ENCODE measurements around the gene SCAI. TPM values are rescaled to one million over a fixed set of nuclear protein-coding genes. Genes with fewer than 3 reads are reported as not detected.
"Not testable (repeated sequence)": the region's sequence is repeated elsewhere in the genome, so short reads cannot be mapped to it uniquely, and the experiment has no call there.

The SCAI gene
- polyA plus RNA-seq, 2 donors: 0.89 to 1.2 TPM

- H3K4me3 ChIP-seq (ENCODE audit: low read depth in 1 of 2, low read length in 2 of 2): no peak overlapping the region
- WGBS, 2 donors: 69 to 85% methylated on average over 5 of the region's 5 CpGs
- no peaks in the 10 kb centered on the region for H3K9me3 ChIP-seq (ENCODE audit: control insufficient read depth in 2 of 2, insufficient read depth in 1 of 2, low read depth in 1 of 2, low read length in 1 of 2)
- H3K27me3 ChIP-seq (ENCODE audit: control insufficient read depth in 1 of 2, insufficient read depth in 2 of 2, low read length in 2 of 2): no peaks in the 10 kb centered on the region
- no peak overlapping the region for H3K27ac ChIP-seq (ENCODE audit: low read depth in 2 of 2, low read length in 1 of 2)
- no peaks in the 10 kb centered on the region for H3K36me3 ChIP-seq (ENCODE audit: control insufficient read depth in 2 of 2, insufficient read depth in 2 of 2, low read length in 1 of 2)
- H3K4me1 ChIP-seq (ENCODE audit: control insufficient read depth in 2 of 2, insufficient read depth in 2 of 2, low read length in 1 of 2): no peaks in the 10 kb centered on the region
These were observed 93.9 kb downstream of the SCAI start for GRCh38 chr9:125049212-125050049.

GRCh38 chr9:125043631-125044030, 99.7 kb downstream of the SCAI start:
- WGBS, 2 donors: 94 to 95% methylated on average over 5 to 6 of the region's 6 CpGs
- H3K36me3 ChIP-seq (ENCODE audit: control insufficient read depth in 2 of 2, insufficient read depth in 2 of 2, low read length in 1 of 2): no peaks in the 10 kb centered on the region

GRCh38 chr9:125043148-125043547, 100.2 kb downstream of the SCAI start:
- WGBS, 2 donors: 92 to 95% methylated on average over 3 of the region's 3 CpGs
- H3K27me3 ChIP-seq (ENCODE audit: control insufficient read depth in 1 of 2, insufficient read depth in 2 of 2, low read length in 2 of 2): no peaks in the 10 kb centered on the region
- no peak overlapping the region for H3K27ac ChIP-seq (ENCODE audit: low read depth in 2 of 2, low read length in 1 of 2)
- no peak overlapping the region for H3K4me3 ChIP-seq (ENCODE audit: low read depth in 1 of 2, low read length in 2 of 2)
- H3K36me3 ChIP-seq (ENCODE audit: control insufficient read depth in 2 of 2, insufficient read depth in 2 of 2, low read length in 1 of 2): no peaks in the 10 kb centered on the region
- H3K4me1 ChIP-seq (ENCODE audit: control insufficient read depth in 2 of 2, insufficient read depth in 2 of 2, low read length in 1 of 2): peaks cover 0 to 3% of the 10 kb centered on the region in 2 donors
- H3K9me3 ChIP-seq (ENCODE audit: control insufficient read depth in 2 of 2, insufficient read depth in 1 of 2, low read depth in 1 of 2, low read length in 1 of 2): no peaks in the 10 kb centered on the region

More at GRCh38 chr9:125043631-125044030, 99.7 kb downstream of the SCAI start:
- no peak overlapping the region for H3K27ac ChIP-seq (ENCODE audit: low read depth in 2 of 2, low read length in 1 of 2)
- peaks cover 0 to 3% of the 10 kb centered on the region in 2 donors for H3K4me1 ChIP-seq (ENCODE audit: control insufficient read depth in 2 of 2, insufficient read depth in 2 of 2, low read length in 1 of 2)
- no peak overlapping the region for H3K4me3 ChIP-seq (ENCODE audit: low read depth in 1 of 2, low read length in 2 of 2)
- H3K27me3 ChIP-seq (ENCODE audit: control insufficient read depth in 1 of 2, insufficient read depth in 2 of 2, low read length in 2 of 2): no peaks in the 10 kb centered on the region
- no peaks in the 10 kb centered on the region for H3K9me3 ChIP-seq (ENCODE audit: control insufficient read depth in 2 of 2, insufficient read depth in 1 of 2, low read depth in 1 of 2, low read length in 1 of 2)

- Histone ChIP-seq H3K27me3 (ENCODE audit: control insufficient read depth in 1 of 2, insufficient read depth in 2 of 2, low read length in 2 of 2) (no peaks in the 10 kb centered on the region), H3K9me3 (ENCODE audit: control insufficient read depth in 2 of 2, insufficient read depth in 1 of 2, low read depth in 1 of 2, low read length in 1 of 2) (no peaks in the 10 kb centered on the region), H3K36me3 (ENCODE audit: control insufficient read depth in 2 of 2, insufficient read depth in 2 of 2, low read length in 1 of 2) (no peaks in the 10 kb centered on the region), H3K4me3 (ENCODE audit: low read depth in 1 of 2, low read length in 2 of 2) (no peak overlapping the region), H3K4me1 (ENCODE audit: control insufficient read depth in 2 of 2, insufficient read depth in 2 of 2, low read length in 1 of 2) (no peaks in the 10 kb centered on the region), H3K27ac (ENCODE audit: low read depth in 2 of 2, low read length in 1 of 2) (no peak overlapping the region)
- 92% methylated on average over 2 of the region's 2 CpGs for WGBS, 2 donors
These were observed 105.2 kb downstream of the SCAI start for GRCh38 chr9:125038166-125038565.

GRCh38 chr9:125028041-125028440, 115.3 kb downstream of the SCAI start:
- WGBS, 2 donors: 87 to 95% methylated on average over 3 of the region's 3 CpGs
- no peaks in the 10 kb centered on the region for H3K9me3 ChIP-seq (ENCODE audit: control insufficient read depth in 2 of 2, insufficient read depth in 1 of 2, low read depth in 1 of 2, low read length in 1 of 2)
- H3K36me3 ChIP-seq (ENCODE audit: control insufficient read depth in 2 of 2, insufficient read depth in 2 of 2, low read length in 1 of 2): no peaks in the 10 kb centered on the region
- no peak overlapping the region for H3K4me3 ChIP-seq (ENCODE audit: low read depth in 1 of 2, low read length in 2 of 2)
- no peaks in the 10 kb centered on the region for H3K4me1 ChIP-seq (ENCODE audit: control insufficient read depth in 2 of 2, insufficient read depth in 2 of 2, low read length in 1 of 2)
- H3K27ac ChIP-seq (ENCODE audit: low read depth in 2 of 2, low read length in 1 of 2): no peak overlapping the region
- H3K27me3 ChIP-seq (ENCODE audit: control insufficient read depth in 1 of 2, insufficient read depth in 2 of 2, low read length in 2 of 2): no peaks in the 10 kb centered on the region

DNA sequence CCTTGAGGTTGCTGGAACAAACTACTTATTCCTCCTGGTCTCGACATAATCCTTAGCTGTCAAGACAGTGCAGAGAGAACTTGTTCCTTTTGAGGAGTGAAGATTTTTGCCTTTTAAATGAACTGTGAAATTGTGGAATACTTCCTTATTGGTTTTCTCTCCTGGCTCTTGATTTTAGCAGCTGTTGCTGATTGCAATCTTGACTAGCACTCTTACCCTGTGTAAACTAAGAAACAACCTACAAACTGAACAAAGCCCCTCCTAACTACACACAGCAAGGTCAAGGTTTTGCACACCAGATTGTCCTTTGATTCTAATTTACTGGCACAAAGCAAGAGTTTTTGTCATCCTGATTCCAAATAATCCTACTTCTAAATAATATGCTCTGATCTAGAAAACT, 118.4 kb downstream of the SCAI start:
- H3K4me1 ChIP-seq (ENCODE audit: control insufficient read depth in 2 of 2, insufficient read depth in 2 of 2, low read length in 1 of 2): no peaks in the 10 kb centered on the region
- H3K27me3 ChIP-seq (ENCODE audit: control insufficient read depth in 1 of 2, insufficient read depth in 2 of 2, low read length in 2 of 2): no peaks in the 10 kb centered on the region
- H3K9me3 ChIP-seq (ENCODE audit: control insufficient read depth in 2 of 2, insufficient read depth in 1 of 2, low read depth in 1 of 2, low read length in 1 of 2): no peaks in the 10 kb centered on the region
- WGBS, 2 donors: 88 to 89% methylated on average over 1 of the region's 1 CpG
- no peaks in the 10 kb centered on the region for H3K36me3 ChIP-seq (ENCODE audit: control insufficient read depth in 2 of 2, insufficient read depth in 2 of 2, low read length in 1 of 2)
- H3K4me3 ChIP-seq (ENCODE audit: low read depth in 1 of 2, low read length in 2 of 2): no peak overlapping the region
- no peak overlapping the region for H3K27ac ChIP-seq (ENCODE audit: low read depth in 2 of 2, low read length in 1 of 2)

DNA sequence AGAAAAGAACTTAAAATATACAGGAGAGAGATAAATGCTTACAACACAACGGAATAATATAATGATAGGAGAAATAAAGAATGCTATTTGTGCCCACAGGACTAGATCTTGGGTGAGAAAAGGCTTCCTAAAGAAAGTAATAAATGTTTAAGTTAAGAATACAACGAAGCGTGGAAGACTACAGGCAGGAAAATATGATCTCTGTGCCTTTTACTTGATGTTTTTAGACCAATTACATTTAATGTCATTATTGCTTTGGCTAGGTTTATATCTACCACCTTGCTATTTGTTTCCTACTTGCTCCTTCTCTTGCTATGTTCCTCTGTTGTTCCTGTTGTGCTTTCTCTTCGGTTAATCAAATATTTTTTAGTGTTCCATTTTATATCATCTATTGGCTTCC, 122.3 kb downstream of the SCAI start:
- Histone ChIP-seq H3K4me1 (ENCODE audit: control insufficient read depth in 2 of 2, insufficient read depth in 2 of 2, low read length in 1 of 2) (no peaks in the 10 kb centered on the region), H3K9me3 (ENCODE audit: control insufficient read depth in 2 of 2, insufficient read depth in 1 of 2, low read depth in 1 of 2, low read length in 1 of 2) (no peaks in the 10 kb centered on the region), H3K27me3 (ENCODE audit: control insufficient read depth in 1 of 2, insufficient read depth in 2 of 2, low read length in 2 of 2) (no peaks in the 10 kb centered on the region), H3K27ac (ENCODE audit: low read depth in 2 of 2, low read length in 1 of 2) (no peak overlapping the region), H3K36me3 (ENCODE audit: control insufficient read depth in 2 of 2, insufficient read depth in 2 of 2, low read length in 1 of 2) (no peaks in the 10 kb centered on the region), H3K4me3 (ENCODE audit: low read depth in 1 of 2, low read length in 2 of 2) (no peak overlapping the region)
- 98 to 99% methylated on average over 4 of the region's 4 CpGs for WGBS, 2 donors

GRCh38 chr9:125015655-125016054, 127.7 kb downstream of the SCAI start:
- not testable (repeated sequence) for H3K27me3 ChIP-seq (ENCODE audit: control insufficient read depth in 1 of 2, insufficient read depth in 2 of 2, low read length in 2 of 2); H3K9me3 ChIP-seq (ENCODE audit: control insufficient read depth in 2 of 2, insufficient read depth in 1 of 2, low read depth in 1 of 2, low read length in 1 of 2); H3K4me3 ChIP-seq (ENCODE audit: low read depth in 1 of 2, low read length in 2 of 2); H3K27ac ChIP-seq (ENCODE audit: low read depth in 2 of 2, low read length in 1 of 2); H3K36me3 ChIP-seq (ENCODE audit: control insufficient read depth in 2 of 2, insufficient read depth in 2 of 2, low read length in 1 of 2); H3K4me1 ChIP-seq (ENCODE audit: control insufficient read depth in 2 of 2, insufficient read depth in 2 of 2, low read length in 1 of 2)
- WGBS, 2 donors: 90 to 95% methylated on average over 3 to 4 of the region's 5 CpGs

- H3K27ac ChIP-seq (ENCODE audit: low read depth in 2 of 2, low read length in 1 of 2); H3K4me1 ChIP-seq (ENCODE audit: control insufficient read depth in 2 of 2, insufficient read depth in 2 of 2, low read length in 1 of 2); H3K27me3 ChIP-seq (ENCODE audit: control insufficient read depth in 1 of 2, insufficient read depth in 2 of 2, low read length in 2 of 2); H3K36me3 ChIP-seq (ENCODE audit: control insufficient read depth in 2 of 2, insufficient read depth in 2 of 2, low read length in 1 of 2); H3K9me3 ChIP-seq (ENCODE audit: control insufficient read depth in 2 of 2, insufficient read depth in 1 of 2, low read depth in 1 of 2, low read length in 1 of 2); H3K4me3 ChIP-seq (ENCODE audit: low read depth in 1 of 2, low read length in 2 of 2): not testable (repeated sequence)
- 98 to 100% methylated on average over 2 to 4 of the region's 4 CpGs for WGBS, 2 donors
These were observed 131.3 kb downstream of the SCAI start for GRCh38 chr9:125012013-125012412.

DNA sequence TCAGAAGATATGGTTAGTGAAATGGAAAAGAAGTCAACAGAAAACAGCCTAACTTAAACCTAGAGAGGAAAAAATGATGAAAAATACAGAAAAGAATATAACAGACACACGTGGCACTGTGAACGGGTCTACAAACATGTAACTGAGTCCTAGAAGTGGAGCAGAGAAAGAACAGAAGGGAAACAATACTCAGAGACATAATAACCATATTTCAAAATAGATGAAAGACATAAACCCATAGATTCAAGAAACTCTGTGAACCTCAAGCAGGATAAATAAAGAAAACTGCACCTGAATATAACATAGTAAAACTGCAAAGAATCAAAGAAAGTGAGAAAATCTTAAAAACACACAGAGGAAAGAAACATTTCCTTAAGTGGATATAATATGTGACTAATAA, 134.7 kb downstream of the SCAI start:
- Histone ChIP-seq H3K4me3 (ENCODE audit: low read depth in 1 of 2, low read length in 2 of 2) (no peak overlapping the region), H3K36me3 (ENCODE audit: control insufficient read depth in 2 of 2, insufficient read depth in 2 of 2, low read length in 1 of 2) (no peaks in the 10 kb centered on the region), H3K27me3 (ENCODE audit: control insufficient read depth in 1 of 2, insufficient read depth in 2 of 2, low read length in 2 of 2) (no peaks in the 10 kb centered on the region), H3K27ac (ENCODE audit: low read depth in 2 of 2, low read length in 1 of 2) (no peak overlapping the region), H3K9me3 (ENCODE audit: control insufficient read depth in 2 of 2, insufficient read depth in 1 of 2, low read depth in 1 of 2, low read length in 1 of 2) (no peaks in the 10 kb centered on the region), H3K4me1 (ENCODE audit: control insufficient read depth in 2 of 2, insufficient read depth in 2 of 2, low read length in 1 of 2) (no peaks in the 10 kb centered on the region)
- WGBS, 2 donors: 83 to 94% methylated on average over 2 of the region's 2 CpGs

Measured in esophagus (tissue), 2 donors.